ENCODE measurements around the gene VSX1.
A peak's percentile ranks its signal among the peaks of the same experiment; 100 is the strongest.

Gene VSX1

GRCh38 chr20:25046736-25047666 is 34.9 kb downstream of the VSX1 start:
- DNase-seq: peak in 7 of 42 donors; percentile 3 to 40 (median 14)

GRCh38 chr20:25046181-25046641 is 35.7 kb downstream of the VSX1 start:
- intact Hi-C loops (cut with DNase I): no loop called here

More at GRCh38 chr20:25046736-25047666, 34.9 kb downstream of the VSX1 start:
- intact Hi-C loops (cut with DNase I): no loop called here

GRCh38 chr20:25045343-25045712 is 36.6 kb downstream of the VSX1 start:
- intact Hi-C loops (cut with DNase I): no loop called here
- DNase-seq: peak in 2 of 42 donors; percentile 3 to 39

More at GRCh38 chr20:25046181-25046641, 35.7 kb downstream of the VSX1 start:
- DNase-seq: peak in 4 of 42 donors; percentile 1 to 30 (median 14)

GRCh38 chr20:25044660-25045342 is 37.1 kb downstream of the VSX1 start:
- DNase-seq: peak in 36 of 42 donors; percentile 38 to 83 (median 64)
- intact Hi-C loops (cut with DNase I): no loop called here

- intact Hi-C loops (cut with DNase I): no loop called here
- DNase-seq: no peak
Measured at GRCh38 chr20:25044261-25044560, 37.7 kb downstream of the VSX1 start.

GRCh38 chr20:25043499-25044260 is 38.3 kb downstream of the VSX1 start:
- intact Hi-C loops (cut with DNase I): no loop called here
- no peak for DNase-seq

GRCh38 chr20:25042531-25043498 is 39.1 kb downstream of the VSX1 start:
- peak in 21 of 42 donors; percentile 34 to 65 (median 52) for DNase-seq

GRCh38 chr20:25041813-25042530 is 40.0 kb downstream of the VSX1 start:
- DNase-seq: no peak
- intact Hi-C loops (cut with DNase I): no loop called here

More at GRCh38 chr20:25042531-25043498, 39.1 kb downstream of the VSX1 start:
- intact Hi-C loops (cut with DNase I): no loop called here

- intact Hi-C loops (cut with DNase I): no loop called here
- no peak for DNase-seq
Measured at GRCh38 chr20:25040438-25040831, 41.5 kb downstream of the VSX1 start.

- intact Hi-C loops (cut with DNase I): no loop called here
Measured at GRCh38 chr20:25039697-25040437, 42.1 kb downstream of the VSX1 start.

GRCh38 chr20:25038591-25039015 is 43.3 kb downstream of the VSX1 start:
- no peak for DNase-seq
- intact Hi-C loops (cut with DNase I): no loop called here

More at GRCh38 chr20:25039697-25040437, 42.1 kb downstream of the VSX1 start:
- peak; percentile 51 to 89 (median 78) for DNase-seq

- intact Hi-C loops (cut with DNase I): no loop called here
Measured at GRCh38 chr20:25038103-25038410, 43.9 kb downstream of the VSX1 start.

GRCh38 chr20:25037288-25038102 is 44.4 kb downstream of the VSX1 start:
- DNase-seq: no peak
- intact Hi-C loops (cut with DNase I): no loop called here

More at GRCh38 chr20:25038103-25038410, 43.9 kb downstream of the VSX1 start:
- no peak for DNase-seq

- intact Hi-C loops (cut with DNase I): no loop called here
- DNase-seq: no peak
Measured at GRCh38 chr20:25036331-25036936, 45.5 kb downstream of the VSX1 start.

GRCh38 chr20:25035921-25036320 is 46.0 kb downstream of the VSX1 start:
- intact Hi-C loops (cut with DNase I): no loop called here
- no peak for DNase-seq

- no peak for DNase-seq
- intact Hi-C loops (cut with DNase I): loop anchor here (5.0 kb wide), 1 partner anchor 37 kb away; no protein-coding TSS in a partner anchor
Measured at GRCh38 chr20:25033924-25034300, 48.0 kb downstream of the VSX1 start.
